GM21825 (cell line): ENCODE measurements around the gene MAJIN.
A peak's percentile ranks its signal among the peaks of the same experiment; 100 is the strongest.

Experiments
- ATAC-seq: cut with Tn5 transposase; IDR thresholded peaks from one replicate; pipeline ENCODE4 v1.9.1; 2021; ENCODE audit warnings: mild to moderate bottlenecking, moderate library complexity; ENCODE audit not compliant: unreplicated experiment

Gene MAJIN

GRCh38 chr11:64933935-64934681 lies 37.8 kb downstream of the MAJIN start:
- no peak for ATAC-seq

DNA sequence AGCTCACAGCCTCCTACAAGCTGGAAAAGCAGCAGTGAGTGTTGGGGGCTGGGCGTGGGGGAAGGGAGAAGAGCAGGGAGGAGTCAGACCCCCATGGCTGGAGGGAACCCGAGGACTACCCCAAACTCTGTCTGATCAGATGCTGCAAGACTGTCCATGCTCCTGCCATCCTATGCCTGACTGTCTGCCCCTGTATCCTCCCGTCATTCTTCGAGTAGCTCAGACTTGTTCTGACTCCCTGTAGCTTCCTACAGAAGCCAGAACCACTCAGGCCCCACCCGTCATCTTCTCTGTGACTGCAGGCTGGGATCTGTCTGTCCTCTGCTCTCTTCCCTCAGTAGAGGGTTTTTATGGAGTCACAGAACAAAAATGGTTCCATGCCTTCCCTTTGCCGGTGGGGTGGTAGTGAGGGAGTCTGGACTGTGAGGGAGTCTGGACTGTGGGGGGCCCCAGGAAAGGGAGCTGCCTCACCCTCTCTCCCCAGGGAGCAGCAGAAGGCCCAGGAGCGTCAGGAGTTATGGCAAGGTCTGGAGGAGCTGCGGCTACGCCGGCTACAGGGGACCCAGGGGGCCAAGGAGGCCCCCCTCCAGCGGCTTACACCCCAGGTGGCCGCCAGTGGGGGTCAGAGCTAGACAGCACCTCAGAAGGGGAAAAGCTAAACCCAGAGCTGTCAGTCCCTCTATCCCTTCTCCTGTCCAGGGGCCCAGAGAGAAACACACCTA lies 38.5 kb downstream of the MAJIN start:
- ATAC-seq = no peak

DNA sequence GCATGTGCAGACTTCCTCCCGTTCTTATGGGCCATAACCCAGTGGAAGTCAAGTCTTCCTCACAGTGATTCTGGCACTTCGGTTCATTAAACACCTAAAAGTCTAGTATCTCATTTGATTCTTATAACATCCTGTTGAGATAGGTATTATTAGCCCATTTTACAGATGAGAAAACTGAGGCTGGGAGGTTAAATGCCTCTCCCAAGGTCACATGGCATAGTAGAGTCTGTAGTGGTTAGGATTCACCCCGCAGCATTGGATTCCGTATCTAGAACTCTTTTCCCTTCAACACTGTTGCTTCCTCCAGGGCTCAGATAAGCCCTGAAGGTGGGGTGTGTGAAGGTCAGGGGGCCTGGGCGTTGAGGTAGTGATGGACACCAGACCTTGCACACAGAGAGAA lies 39.6 kb downstream of the MAJIN start:
- ATAC-seq = no peak

DNA sequence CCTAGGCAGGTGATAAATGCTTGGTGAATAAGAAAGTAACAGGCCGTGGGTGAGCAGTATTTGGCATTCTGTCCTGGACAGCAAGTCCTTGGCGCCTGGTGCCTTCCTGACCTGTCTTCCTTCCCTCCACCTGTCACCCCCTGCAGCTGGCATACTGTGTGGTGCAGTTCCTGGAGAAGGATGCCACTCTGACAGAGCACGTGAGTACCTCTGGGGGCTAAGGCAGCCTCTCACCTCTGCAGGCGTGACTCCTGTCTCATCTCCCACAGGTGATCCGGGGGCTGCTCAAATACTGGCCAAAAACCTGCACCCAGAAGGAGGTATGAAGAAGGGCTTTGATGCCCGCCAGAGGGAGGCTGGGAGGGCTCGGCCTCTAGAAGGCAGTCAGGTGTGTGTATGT lies 40.6 kb downstream of the MAJIN start:
- no peak for ATAC-seq

DNA sequence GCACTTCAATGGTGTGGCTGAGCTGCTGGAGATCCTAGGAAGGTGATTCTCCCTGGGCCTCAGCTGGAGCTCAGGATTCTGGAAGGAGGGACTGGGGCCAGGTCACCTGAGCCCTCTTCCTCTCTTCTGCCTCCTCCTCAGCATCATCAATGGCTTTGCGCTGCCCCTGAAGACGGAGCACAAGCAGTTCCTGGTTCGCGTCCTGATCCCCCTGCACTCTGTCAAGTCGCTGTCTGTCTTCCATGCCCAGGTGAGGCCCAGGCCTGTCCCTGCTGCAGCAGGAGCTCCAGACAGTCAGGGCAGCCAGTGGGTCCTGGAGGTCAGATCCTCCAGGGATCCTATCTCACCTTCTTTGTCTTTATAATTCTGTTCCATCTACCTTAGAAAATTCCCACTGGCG lies 41.6 kb downstream of the MAJIN start:
- no peak for ATAC-seq

DNA sequence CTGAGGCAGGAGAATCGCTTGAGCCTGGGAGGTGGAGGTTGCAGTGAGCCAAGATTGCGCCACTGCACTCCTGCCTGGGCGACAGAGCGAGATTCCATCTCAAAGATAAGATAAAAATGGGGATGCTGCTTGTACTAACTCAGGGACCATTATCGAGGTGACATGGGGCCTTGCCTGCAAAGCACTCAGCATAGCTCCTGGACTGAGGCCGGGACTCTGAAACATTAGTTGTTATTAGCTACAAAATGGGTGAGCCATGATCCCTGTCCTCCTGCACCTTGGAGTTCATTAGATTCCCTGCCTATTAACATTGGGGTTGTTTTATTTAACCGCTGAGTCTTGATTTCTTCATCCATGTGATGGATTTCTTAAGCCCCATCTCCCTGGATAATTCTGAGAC lies 42.3 kb downstream of the MAJIN start:
- no peak for ATAC-seq

- no peak for ATAC-seq
Observed at GRCh38 chr11:64928957-64929356, 43.0 kb downstream of the MAJIN start.

DNA sequence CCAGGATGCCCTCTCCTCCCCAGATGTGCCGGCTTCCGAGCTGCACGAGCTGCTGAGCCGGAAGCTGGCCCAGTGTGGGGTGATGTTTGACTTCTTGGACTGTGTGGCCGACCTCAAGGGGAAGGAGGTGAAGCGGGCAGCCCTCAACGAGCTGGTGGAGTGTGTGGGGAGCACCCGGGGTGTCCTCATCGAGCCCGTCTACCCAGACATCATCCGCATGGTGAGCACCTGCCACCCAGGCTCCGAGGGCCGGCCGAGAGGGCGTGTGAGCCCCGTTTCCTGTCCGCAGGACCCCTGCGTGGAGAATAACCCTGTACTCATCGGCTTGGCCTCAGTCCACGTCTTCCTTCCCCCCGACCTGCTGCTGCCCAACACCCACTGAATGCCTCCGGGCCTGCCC lies 45.2 kb downstream of the MAJIN start:
- no peak for ATAC-seq

GRCh38 chr11:64925536-64926436 lies 46.1 kb downstream of the MAJIN start:
- no peak for ATAC-seq

- ATAC-seq = no peak
Observed at GRCh38 chr11:64924910-64925284, 47.0 kb downstream of the MAJIN start.

GRCh38 chr11:64923944-64924909 lies 47.7 kb downstream of the MAJIN start, which contains the start of gene PPP2R5B:
Gene PPP2R5B (plus strand): TSS chr11:64924689. CDS start chr11:64925735, 1,046 bp downstream.
- peak; percentile 71 for ATAC-seq

GRCh38 chr11:64923151-64923661 lies 48.7 kb downstream of the MAJIN start:
- no peak for ATAC-seq

- ATAC-seq = no peak
Observed at GRCh38 chr11:64921384-64921783, 50.5 kb downstream of the MAJIN start.

- no peak for ATAC-seq
Observed at GRCh38 chr11:64920124-64920523, 51.8 kb downstream of the MAJIN start.

GRCh38 chr11:64919627-64920026 lies 52.3 kb downstream of the MAJIN start:
- ATAC-seq = no peak

- no peak for ATAC-seq
Observed at GRCh38 chr11:64918017-64918416, 53.9 kb downstream of the MAJIN start.

DNA sequence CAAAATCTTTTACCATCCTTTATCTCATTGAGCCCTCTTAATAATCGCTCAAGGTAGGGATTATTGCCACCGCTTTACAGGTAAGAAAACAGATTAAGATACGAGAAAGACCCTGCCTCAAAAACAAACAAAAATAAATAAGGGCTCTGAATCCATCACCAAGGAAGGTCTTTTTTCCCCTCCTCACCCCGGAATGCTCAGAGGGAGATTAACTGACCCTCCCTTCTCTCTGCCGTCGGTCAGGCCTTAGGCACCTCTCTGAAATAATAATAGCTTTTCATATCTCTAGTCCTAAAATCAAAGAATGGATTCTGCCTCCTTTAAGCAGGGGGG lies 54.3 kb downstream of the MAJIN start:
- ATAC-seq = no peak

- ATAC-seq = peak; percentile 89
Observed at GRCh38 chr11:64916775-64917662, 54.9 kb downstream of the MAJIN start, which contains the start of gene ATG2A. Gene ATG2A (minus strand): TSS chr11:64917209. CDS start chr11:64917135, 74 bp downstream.
